Activated naive CD8-positive, alpha-beta T cell treated with anti-CD3 and anti-CD28 coated beads, Interleukin-2, amount 10 ng/mL, durations not matched to agents 7 days and 5 days (primary cell): ENCODE results near the gene PSME1. TPM values are rescaled to one million over a fixed set of nuclear protein-coding genes. Genes with fewer than 3 reads are reported as not detected.

Experiments used
- ATAC-seq: fragments of 150-1000 bp; cut with Tn5 transposase; one replicate; pipeline ENCODE4 v1.10.0; 2021; ENCODE audit warnings: low read depth, moderate library complexity
- POLR2A ChIA-PET: fragments of 350-600 bp; sonication (Branson Sonifier 250); formaldehyde crosslinking; loops from one replicate; lab custom pipeline; 2021; ENCODE audit warnings: antibody characterized with exemption; lab: Charles Lee
- DNase-seq: peaks from one replicate; pipeline ENCODE4 v3.0.0; 2021
- H3K27ac Mint-ChIP-seq: one replicate; pipeline ENCODE4 v1.8.0; 2022; ENCODE audit warnings: mild to moderate bottlenecking, mixed read lengths
- H3K27me3 Mint-ChIP-seq: one replicate; pipeline ENCODE4 v1.8.0; 2022; ENCODE audit warnings: mild to moderate bottlenecking, moderate library complexity, mixed read lengths
- H3K36me3 Mint-ChIP-seq: one replicate; pipeline ENCODE4 v1.8.0; 2021; ENCODE audit warnings: mild to moderate bottlenecking, mixed read lengths
- H3K4me1 Mint-ChIP-seq: one replicate; pipeline ENCODE4 v1.8.0; 2021; ENCODE audit warnings: mixed read lengths
- H3K4me3 Mint-ChIP-seq: one replicate; pipeline ENCODE4 v1.8.0; 2022; ENCODE audit warnings: mild to moderate bottlenecking, moderate library complexity, mixed read lengths
- H3K9me3 Mint-ChIP-seq: one replicate; pipeline ENCODE4 v1.8.0; 2021; ENCODE audit warnings: mixed read lengths
- total RNA-seq, 2 experiments: library from RNA; stranded (reverse); gene quantifications; one replicate each; pipeline ENCODE4 v1.2.3, GENCODE V29; 2021

The PSME1 gene
- total RNA-seq, 2 experiments from 2014 or later: 430 to 443 TPM

DNA sequence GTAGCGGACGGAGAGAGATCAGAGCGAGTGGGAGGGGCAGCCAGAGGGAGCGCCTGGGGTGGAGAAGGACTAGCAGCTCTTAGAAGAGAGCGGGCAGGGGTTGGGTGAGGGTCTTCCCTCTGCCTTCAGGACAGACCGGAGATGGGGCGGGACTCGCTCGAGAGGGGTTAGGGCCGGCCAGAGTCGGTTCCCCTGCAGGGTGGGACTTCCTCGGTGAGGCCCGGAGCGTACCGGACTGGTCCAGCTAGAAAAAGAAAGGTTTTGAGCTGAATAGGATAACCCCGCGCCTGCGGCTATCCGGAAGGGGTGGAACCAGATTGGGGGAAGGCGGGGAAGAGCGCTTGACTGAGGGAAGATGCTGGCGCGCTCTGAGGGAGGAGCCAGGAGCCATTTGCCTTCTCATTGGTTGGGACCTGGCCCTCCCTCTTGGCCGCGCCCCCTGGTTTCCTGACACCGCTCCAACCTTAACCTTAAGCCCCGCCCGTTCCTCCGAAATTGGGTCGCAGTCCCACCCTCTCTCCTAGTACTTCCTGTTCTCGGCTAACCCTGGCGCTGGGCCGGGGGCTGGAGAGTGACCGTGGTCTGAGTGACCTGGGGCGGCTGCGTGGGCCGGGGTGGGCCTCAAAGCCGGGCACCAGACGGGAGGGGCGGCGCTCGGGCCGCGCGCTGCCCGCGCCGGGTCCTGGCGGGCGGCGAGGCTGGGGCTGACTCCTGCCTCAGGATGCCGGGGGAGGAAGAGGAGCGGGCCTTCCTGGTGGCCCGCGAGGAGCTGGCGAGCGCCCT lies 11.2 kb downstream of the PSME1 start, which contains the start of gene RNF31:
TSS of gene RNF31 (plus strand) at position 521 of the 783 bp plus-strand sequence. CDS start at position 722, 201 bp downstream.
- Mint-ChIP-seq H3K27me3 (no peaks in the 10 kb centered on the region), H3K9me3 (no peaks in the 10 kb centered on the region), H3K4me3 (peak within 1 kb of the TSS; percentile 94), H3K27ac (peak within 1 kb of the TSS; percentile 96), H3K36me3 (peaks cover 44% of the 10 kb centered on the region), H3K4me1 (peaks cover 54% of the 10 kb centered on the region)
- POLR2A ChIA-PET: interaction anchor here (0.8 to 14.1 kb wide), 24 partner anchors 9 to 283 kb away, joined by 3 to 347 read pairs (median 8); partner anchors contain the start of genes CBLN3, CHMP4A, DCAF11 and IPO4
- DNase-seq (peak; percentile 95), ATAC-seq (peak; percentile 82)

DNA sequence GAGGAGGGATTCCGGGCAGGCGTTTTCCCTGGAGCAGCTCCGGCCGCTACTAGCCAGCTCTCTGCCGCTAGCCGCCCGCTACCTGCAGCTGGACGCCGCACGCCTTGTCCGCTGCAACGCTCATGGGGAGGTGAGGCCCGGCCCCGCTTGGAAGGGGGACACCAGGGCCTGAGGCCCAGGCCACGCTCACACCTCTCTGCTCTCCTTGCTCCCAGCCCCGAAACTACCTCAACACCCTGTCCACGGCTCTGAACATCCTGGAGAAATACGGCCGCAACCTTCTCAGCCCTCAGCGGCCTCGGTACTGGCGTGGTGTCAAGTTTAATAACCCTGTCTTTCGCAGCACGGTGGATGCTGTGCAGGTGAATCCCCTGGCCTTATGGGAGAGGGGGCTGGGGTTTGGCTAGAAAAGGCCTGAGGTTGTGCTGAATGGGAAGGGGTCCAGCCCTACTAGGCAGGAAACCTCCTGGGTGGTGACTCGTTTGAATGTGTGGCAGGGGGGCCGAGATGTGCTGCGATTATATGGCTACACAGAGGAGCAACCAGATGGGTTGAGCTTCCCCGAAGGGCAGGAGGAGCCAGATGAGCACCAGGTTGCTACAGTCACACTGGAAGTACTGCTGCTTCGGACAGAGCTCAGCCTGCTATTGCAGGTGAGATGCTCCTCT lies 11.9 kb downstream of the PSME1 start:
- H3K9me3 Mint-ChIP-seq: no peaks in the 10 kb centered on the region
- peak overlapping the region; percentile 91 for H3K27ac Mint-ChIP-seq
- H3K27me3 Mint-ChIP-seq: no peaks in the 10 kb centered on the region
- POLR2A ChIA-PET: interaction anchor here (0.9 to 14.1 kb wide), 15 partner anchors 9 to 123 kb away, joined by 3 to 347 read pairs (median 11); partner anchors contain the start of genes DCAF11, IPO4, IRF9 and MDP1
- H3K4me3 Mint-ChIP-seq: peak overlapping the region; percentile 94
- H3K36me3 Mint-ChIP-seq: peaks cover 44% of the 10 kb centered on the region
- ATAC-seq (no peak), DNase-seq (no peak)
- H3K4me1 Mint-ChIP-seq: peaks cover 51% of the 10 kb centered on the region

- H3K9me3 Mint-ChIP-seq: no peaks in the 10 kb centered on the region
- peak overlapping the region; percentile 91 for H3K27ac Mint-ChIP-seq
- peaks cover 37% of the 10 kb centered on the region for H3K4me1 Mint-ChIP-seq
- H3K27me3 Mint-ChIP-seq: no peaks in the 10 kb centered on the region
- DNase-seq (no peak), ATAC-seq (no peak)
- POLR2A ChIA-PET: interaction anchor here (0.6 to 14.1 kb wide), 8 partner anchors 9 to 54 kb away, joined by 3 to 347 read pairs (median 24); partner anchors contain the start of genes DCAF11, EMC9, IRF9 and NRL
- peak overlapping the region; percentile 94 for H3K4me3 Mint-ChIP-seq
- H3K36me3 Mint-ChIP-seq: peaks cover 36% of the 10 kb centered on the region
These were observed 13.4 kb downstream of the PSME1 start for GRCh38 chr14:24149302-24149969.

GRCh38 chr14:24150061-24150460 lies 14.1 kb downstream of the PSME1 start:
- no peaks in the 10 kb centered on the region for H3K27me3 Mint-ChIP-seq
- no peak overlapping the region for H3K4me3 Mint-ChIP-seq
- no peak for ATAC-seq
- DNase-seq: no peak
- no peaks in the 10 kb centered on the region for H3K9me3 Mint-ChIP-seq
- H3K36me3 Mint-ChIP-seq: peaks cover 39% of the 10 kb centered on the region
- POLR2A ChIA-PET: interaction anchor here (0.6 to 14.1 kb wide), 5 partner anchors 9 to 36 kb away, joined by 3 to 347 read pairs (median 6); partner anchors contain the start of genes DCAF11, EMC9, IRF9 and NRL
- H3K27ac Mint-ChIP-seq: no peak overlapping the region
- H3K4me1 Mint-ChIP-seq: peaks cover 37% of the 10 kb centered on the region

DNA sequence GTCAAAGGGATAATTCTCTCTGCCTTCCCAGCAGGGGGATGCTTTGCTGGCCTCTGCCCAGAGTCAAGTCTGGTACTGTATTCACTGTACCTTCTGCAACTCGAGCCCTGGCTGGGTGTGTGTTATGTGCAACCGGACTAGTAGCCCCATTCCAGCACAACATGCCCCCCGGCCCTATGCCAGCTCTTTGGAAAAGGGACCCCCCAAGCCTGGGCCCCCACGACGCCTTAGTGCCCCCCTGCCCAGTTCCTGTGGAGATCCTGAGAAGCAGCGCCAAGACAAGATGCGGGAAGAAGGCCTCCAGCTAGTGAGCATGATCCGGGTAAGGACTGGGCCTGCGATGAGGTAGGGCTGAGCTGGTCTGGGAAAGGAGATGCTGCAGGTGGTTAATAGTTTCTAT lies 14.6 kb downstream of the PSME1 start:
- DNase-seq (no peak), ATAC-seq (no peak)
- H3K36me3 Mint-ChIP-seq: peaks cover 38% of the 10 kb centered on the region
- peaks cover 32% of the 10 kb centered on the region for H3K4me1 Mint-ChIP-seq
- H3K27me3 Mint-ChIP-seq: no peaks in the 10 kb centered on the region
- H3K27ac Mint-ChIP-seq: peak overlapping the region; percentile 75
- POLR2A ChIA-PET: interaction anchor here (0.7 to 14.1 kb wide), 5 partner anchors 10 to 227 kb away, joined by 3 to 347 read pairs (median 6); partner anchors contain the start of genes DCAF11, EMC9, IRF9 and NRL
- no peaks in the 10 kb centered on the region for H3K9me3 Mint-ChIP-seq
- H3K4me3 Mint-ChIP-seq: no peak overlapping the region

GRCh38 chr14:24150993-24151392 lies 15.0 kb downstream of the PSME1 start:
- DNase-seq: no peak
- no peaks in the 10 kb centered on the region for H3K27me3 Mint-ChIP-seq
- no peaks in the 10 kb centered on the region for H3K9me3 Mint-ChIP-seq
- H3K4me1 Mint-ChIP-seq: peaks cover 29% of the 10 kb centered on the region
- peaks cover 41% of the 10 kb centered on the region for H3K36me3 Mint-ChIP-seq
- ATAC-seq: no peak
- POLR2A ChIA-PET: interaction anchor here (0.7 to 14.1 kb wide), 7 partner anchors 10 to 279 kb away, joined by 3 to 347 read pairs (median 3); partner anchors contain the start of genes CBLN3, DCAF11, EMC9 and IRF9
- no peak overlapping the region for H3K4me3 Mint-ChIP-seq
- H3K27ac Mint-ChIP-seq: no peak overlapping the region

- Mint-ChIP-seq H3K27me3 (no peaks in the 10 kb centered on the region), H3K9me3 (no peaks in the 10 kb centered on the region), H3K36me3 (peaks cover 41% of the 10 kb centered on the region), H3K27ac (peak overlapping the region; percentile 56), H3K4me1 (peaks cover 29% of the 10 kb centered on the region), H3K4me3 (no peak overlapping the region)
- DNase-seq: no peak
- POLR2A ChIA-PET: interaction anchor here (0.8 to 14.1 kb wide), 6 partner anchors 10 to 278 kb away, joined by 3 to 347 read pairs (median 3); partner anchors contain the start of genes CBLN3, DCAF11, EMC9 and IRF9
- ATAC-seq: no peak
These were observed 15.5 kb downstream of the PSME1 start for GRCh38 chr14:24151404-24152080.

- Mint-ChIP-seq H3K4me3 (no peak overlapping the region), H3K9me3 (no peaks in the 10 kb centered on the region), H3K27ac (peak overlapping the region; percentile 46), H3K4me1 (peaks cover 15% of the 10 kb centered on the region), H3K27me3 (no peaks in the 10 kb centered on the region), H3K36me3 (peaks cover 55% of the 10 kb centered on the region)
- ATAC-seq (no peak), DNase-seq (no peak)
- POLR2A ChIA-PET: interaction anchor here (1.2 to 4.1 kb wide), 3 partner anchors 8 to 19 kb away, joined by 3 to 25 read pairs (median 3); partner anchors contain the start of genes PSME1, PSME2 and RNF31
These were observed 19.1 kb downstream of the PSME1 start for GRCh38 chr14:24155100-24155499.

DNA sequence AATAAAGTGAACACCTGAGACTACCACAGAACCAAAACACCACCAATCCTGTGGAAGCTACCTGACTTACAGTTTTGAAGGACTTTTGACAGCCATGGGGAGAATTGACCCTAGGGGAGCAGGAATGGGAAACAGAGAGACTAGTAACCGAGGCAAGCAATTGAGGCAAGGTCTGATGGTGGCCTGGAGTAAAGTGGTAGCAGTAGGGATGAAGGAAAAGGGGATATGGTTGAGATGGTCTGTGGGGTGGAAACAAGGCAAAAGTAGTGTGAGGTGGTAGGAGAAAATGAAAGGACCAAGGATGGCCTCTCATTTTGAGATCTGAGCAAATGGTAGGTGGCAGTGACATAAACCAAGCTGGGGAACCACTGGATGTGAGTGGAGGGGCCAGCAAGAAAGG lies 20.8 kb downstream of the PSME1 start:
- Mint-ChIP-seq H3K9me3 (no peaks in the 10 kb centered on the region), H3K27ac (peak overlapping the region; percentile 76), H3K4me1 (peaks cover 22% of the 10 kb centered on the region), H3K4me3 (no peak overlapping the region), H3K27me3 (no peaks in the 10 kb centered on the region), H3K36me3 (peaks cover 58% of the 10 kb centered on the region)
- POLR2A ChIA-PET: interaction anchor here (1.2 to 4.1 kb wide), 2 partner anchors 10 to 20 kb away, joined by 3 to 25 read pairs; partner anchors contain the start of genes PSME1, PSME2 and RNF31
- ATAC-seq (no peak), DNase-seq (no peak)

GRCh38 chr14:24157331-24157730 lies 21.3 kb downstream of the PSME1 start:
- Mint-ChIP-seq H3K4me1 (peaks cover 24% of the 10 kb centered on the region), H3K9me3 (no peaks in the 10 kb centered on the region), H3K27ac (peak overlapping the region; percentile 63), H3K4me3 (no peak overlapping the region), H3K27me3 (no peaks in the 10 kb centered on the region), H3K36me3 (peaks cover 60% of the 10 kb centered on the region)
- no peak for ATAC-seq
- DNase-seq: no peak
- POLR2A ChIA-PET: interaction anchor here (4.1 kb wide), 1 partner anchor 11 kb away, joined by 25 read pairs; the partner anchor contains the start of genes PSME2 and RNF31

- POLR2A ChIA-PET: interaction anchor here (0.6 to 4.8 kb wide), 20 partner anchors 12 to 151 kb away, joined by 3 to 347 read pairs (median 12); partner anchors contain the start of genes CARMIL3, CHMP4A, DCAF11 and EMC9
- peak overlapping the region; percentile 37 for H3K4me3 Mint-ChIP-seq
- peaks cover 39% of the 10 kb centered on the region for H3K4me1 Mint-ChIP-seq
- no peak for ATAC-seq
- H3K27ac Mint-ChIP-seq: peak overlapping the region; percentile 100
- no peaks in the 10 kb centered on the region for H3K9me3 Mint-ChIP-seq
- DNase-seq: no peak
- H3K36me3 Mint-ChIP-seq: peaks cover 70% of the 10 kb centered on the region
- H3K27me3 Mint-ChIP-seq: no peaks in the 10 kb centered on the region
These were observed 23.9 kb downstream of the PSME1 start for GRCh38 chr14:24159777-24160498.
